G401 (cell line): ENCODE results near the gene SETD6. TPM values are rescaled to one million over a fixed set of nuclear protein-coding genes. Genes with fewer than 3 reads are reported as not detected.

Experiments
- DNase-seq: peaks from one replicate; pipeline ENCODE4 v3.0.0-alpha.2; 2015; ENCODE audit warnings: low spot score
- in situ Hi-C: cut with HindIII; loops from 2 replicates; pipeline ENCODE4 v1.10.0; 2016; ENCODE audit warnings: low sequenced_read_pairs, mixed read lengths
- total RNA-seq: library from RNA; depleted of rRNA; stranded (reverse); fragments of >200 nt; shearing (Covaris generic); gene quantifications from 2 replicates; pipeline ENCODE4 v1.2.3, GENCODE V29; 2014

SETD6 gene
- total RNA-seq, 1 experiment from 2014 or later, result 18.6 TPM

GRCh38 chr16:58506241-58507194 lies 8.8 kb upstream of the SETD6 start:
- in situ Hi-C loops, result no loop called here
- no peak for DNase-seq

DNA sequence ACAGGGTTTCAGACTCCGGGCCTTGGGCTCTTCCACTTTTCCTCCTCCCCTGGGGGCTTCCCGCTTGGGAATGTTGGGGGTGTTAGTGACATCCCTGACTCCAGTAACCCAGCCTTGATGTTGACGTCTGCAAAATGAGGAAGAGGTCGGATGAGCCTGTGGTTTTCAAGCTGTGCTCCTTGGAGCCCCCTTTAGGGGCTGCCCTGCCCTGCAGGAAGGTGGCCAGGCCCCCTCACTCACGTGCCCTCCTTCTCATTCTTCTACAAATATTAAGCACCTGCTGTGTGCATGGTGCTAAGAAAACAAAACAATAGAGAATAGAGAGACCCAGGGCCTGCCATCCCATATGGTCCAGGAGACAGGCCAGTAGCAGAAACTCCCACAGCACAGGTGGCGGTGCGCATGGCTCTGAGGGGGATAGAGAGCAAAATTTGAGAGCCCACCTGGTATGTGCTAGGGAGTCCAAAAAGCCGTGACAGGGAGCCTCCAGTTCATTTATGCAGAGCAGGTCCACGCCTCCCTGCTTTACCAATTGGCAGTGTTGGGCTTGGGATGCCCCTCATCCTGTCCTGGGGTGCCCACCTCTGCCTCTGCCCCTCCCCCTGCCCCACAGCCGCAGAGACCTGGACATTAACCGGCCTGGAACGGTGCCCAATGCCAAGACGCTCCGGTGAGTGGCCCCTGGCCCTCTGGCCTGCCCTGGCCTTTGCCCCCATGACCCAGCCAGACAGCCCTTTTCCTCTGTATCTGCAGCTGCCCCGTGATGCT lies 7.9 kb upstream of the SETD6 start:
- DNase-seq, result no peak
- in situ Hi-C loops, result no loop called here

DNA sequence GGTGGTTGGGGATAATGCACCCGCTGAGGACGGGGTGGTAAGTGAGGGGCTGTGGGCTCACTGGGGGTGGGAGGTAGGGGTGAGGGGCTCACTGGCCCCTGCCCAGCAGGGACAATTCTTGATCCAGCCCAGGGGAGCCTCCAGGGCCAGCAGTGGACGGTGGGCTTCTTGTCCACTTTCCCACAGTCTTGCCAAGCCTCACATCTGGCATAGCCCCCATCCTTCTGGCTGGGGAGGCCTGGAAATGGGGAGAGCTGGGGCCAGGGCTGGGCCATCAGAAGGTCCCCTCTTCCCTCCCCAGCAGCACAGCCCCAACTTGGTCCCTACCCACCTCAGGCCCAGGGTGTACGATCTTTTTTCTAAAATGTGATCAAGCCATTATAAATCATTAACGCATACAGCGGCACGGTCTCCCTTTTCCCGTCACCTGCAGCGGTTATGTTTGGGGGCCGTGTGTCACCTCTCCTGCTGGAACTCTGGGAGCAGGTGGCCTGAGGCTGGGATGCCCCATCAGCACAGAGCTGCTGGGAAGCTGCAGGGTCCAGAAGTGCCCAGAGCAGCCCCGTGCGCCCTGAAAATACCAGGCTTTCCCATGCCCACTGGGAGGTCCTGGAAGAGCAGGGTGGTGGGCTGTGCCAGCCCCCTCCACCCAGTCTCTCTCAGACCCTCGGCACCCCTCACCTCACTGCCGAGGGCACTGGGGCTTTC lies 7.2 kb upstream of the SETD6 start:
- in situ Hi-C loops, result no loop called here
- no peak for DNase-seq

DNA sequence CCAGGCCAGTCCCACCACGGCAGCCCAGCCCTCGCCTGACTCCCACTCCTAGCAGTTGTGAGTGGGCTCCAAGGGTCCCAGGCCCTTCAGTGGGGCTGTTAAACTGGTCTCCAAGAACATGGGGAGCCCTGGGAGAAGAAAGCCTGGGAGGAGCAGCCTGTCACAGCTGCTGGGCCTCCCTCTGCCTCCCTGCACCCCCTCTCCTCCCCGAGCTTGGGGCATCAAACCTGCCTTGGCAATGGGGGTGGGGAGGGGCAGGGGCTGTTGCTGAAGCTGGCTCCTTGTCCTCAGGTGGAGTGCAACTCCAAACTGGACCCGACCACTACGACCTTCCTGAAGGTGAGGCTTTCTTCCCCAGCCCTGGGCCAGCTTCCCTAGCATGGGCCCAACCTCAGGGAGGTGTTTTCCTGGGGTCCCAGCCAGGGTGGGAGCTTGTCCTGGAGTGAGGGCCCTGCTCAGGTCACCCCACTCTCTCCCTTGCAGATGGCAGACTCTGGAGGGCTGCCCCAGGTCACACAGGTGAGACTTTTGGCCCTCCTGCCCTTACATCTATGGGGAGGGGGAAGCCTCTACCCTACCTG lies 6.6 kb upstream of the SETD6 start:
- no peak for DNase-seq
- in situ Hi-C loops, result no loop called here

- no peak for DNase-seq
- in situ Hi-C loops, result no loop called here
These were observed 5.8 kb upstream of the SETD6 start for GRCh38 chr16:58509256-58510096.

DNA sequence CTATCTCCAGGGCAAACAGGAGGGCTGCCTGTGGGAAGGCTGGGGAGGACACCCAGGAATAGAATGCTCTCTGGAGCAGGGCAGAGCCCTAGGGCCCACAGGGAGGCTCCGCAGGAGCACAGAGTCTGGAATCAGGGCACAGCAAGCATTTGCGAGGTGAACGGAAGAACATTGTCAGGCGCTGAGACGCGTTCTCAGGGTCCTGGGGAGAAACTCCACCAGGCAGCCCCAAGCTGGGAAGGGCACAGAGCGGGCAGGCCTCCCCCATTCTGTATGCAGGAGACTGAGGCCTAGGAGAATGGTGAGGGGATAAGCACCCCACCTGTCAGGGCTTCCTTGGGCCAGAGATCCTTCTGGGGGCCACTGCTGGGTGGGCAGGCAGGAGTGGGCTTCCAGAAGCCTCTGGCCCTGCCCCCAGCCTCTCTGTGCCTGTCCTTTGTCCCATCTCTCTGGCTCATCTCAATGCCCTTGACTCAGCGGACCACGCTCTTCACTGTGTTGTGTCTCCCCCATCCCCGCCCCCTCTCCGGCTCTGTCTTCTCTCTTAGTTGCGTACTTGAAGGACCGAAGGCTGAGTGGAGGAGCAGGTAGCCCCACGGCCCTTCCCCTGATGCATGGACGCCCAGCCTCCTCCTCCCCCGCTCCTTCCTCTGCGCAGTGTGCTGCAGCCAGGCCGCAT lies 5.1 kb upstream of the SETD6 start:
- in situ Hi-C loops, result no loop called here
- no peak for DNase-seq

- DNase-seq, result no peak
- in situ Hi-C loops, result no loop called here
These were observed 4.3 kb upstream of the SETD6 start for GRCh38 chr16:58510776-58511628.

- in situ Hi-C loops, result no loop called here
- DNase-seq, result peak; percentile 68
These were observed 3.1 kb upstream of the SETD6 start for GRCh38 chr16:58511933-58512815.

- no peak for DNase-seq
- in situ Hi-C loops, result no loop called here
These were observed 1.4 kb upstream of the SETD6 start for GRCh38 chr16:58513874-58514273.

DNA sequence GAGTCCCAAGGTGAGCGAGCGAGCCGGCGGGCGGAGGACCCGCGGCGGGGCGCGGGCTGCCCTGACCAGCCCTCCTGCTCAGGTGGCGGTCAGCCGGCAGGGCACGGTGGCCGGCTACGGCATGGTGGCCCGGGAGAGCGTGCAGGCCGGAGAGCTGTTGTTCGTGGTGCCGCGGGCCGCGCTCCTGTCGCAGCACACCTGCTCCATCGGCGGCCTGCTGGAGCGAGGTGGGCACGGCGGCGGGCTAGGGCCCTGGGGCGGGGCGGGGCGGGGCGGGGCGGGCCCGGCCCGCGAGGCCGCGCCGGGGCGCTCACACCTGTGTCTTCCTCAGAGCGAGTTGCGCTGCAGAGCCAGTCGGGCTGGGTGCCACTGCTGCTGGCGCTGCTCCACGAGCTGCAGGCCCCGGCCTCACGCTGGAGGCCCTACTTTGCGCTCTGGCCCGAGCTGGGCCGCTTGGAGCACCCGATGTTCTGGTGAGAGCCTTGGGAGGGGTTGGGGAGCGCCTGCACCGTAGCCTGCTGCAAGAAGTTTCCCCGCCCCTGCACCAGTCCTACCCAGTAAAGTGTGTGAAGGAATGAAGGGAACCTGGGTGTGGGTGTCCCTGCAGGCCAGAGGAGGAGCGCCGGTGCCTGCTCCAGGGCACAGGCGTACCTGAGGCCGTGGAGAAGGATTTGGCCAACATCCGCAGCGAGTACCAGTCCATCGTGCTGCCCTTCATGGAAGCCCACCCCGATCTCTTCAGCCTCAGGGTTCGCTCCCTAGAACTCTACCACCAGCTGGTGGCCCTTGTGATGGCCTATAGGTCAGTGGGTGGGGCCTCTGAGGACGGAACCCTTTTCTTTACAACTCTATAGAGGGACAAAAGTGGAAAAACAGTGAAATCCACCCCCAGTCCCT lies 802 bp downstream of the SETD6 start:
- peak; percentile 30 for DNase-seq
- in situ Hi-C loops, result no loop called here

GRCh38 chr16:58516768-58517107 lies 1.4 kb downstream of the SETD6 start:
- in situ Hi-C loops, result no loop called here
- DNase-seq, result no peak

DNA sequence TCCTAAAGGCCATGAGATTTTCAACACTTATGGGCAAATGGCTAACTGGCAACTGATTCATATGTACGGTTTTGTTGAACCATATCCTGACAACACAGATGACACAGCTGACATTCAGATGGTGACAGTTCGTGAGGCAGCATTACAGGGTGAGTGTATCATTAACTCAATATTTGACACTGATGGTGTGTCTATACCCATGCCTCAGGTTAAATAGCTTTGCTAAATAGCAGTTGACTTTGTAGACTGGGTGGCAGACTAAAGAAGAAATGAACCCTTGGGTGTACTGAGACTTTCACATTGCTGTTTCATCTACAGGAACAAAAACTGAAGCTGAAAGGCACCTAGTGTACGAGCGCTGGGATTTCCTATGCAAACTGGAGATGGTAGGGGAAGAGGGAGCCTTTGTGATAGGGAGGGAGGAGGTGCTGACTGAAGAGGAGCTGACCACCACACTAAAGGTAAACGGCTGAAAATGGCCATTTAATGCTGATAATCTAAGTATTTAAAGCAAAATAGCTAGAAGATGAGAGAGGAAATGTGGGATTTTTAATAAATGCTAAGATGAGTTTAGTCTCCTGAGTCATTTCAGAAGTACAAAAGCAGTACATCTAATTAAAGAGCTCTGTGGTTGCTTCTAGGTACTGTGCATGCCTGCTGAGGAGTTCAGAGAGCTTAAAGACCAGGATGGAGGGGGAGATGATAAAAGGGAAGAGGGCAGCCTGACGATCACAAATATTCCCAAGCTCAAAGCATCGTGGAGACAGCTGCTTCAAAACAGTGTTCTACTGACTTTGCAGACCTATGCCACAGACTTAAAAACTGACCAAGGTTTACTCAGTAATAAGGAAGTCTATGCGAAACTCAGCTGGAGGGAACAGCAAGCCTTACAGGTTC lies 3.0 kb downstream of the SETD6 start:
- in situ Hi-C loops, result no loop called here

DNA sequence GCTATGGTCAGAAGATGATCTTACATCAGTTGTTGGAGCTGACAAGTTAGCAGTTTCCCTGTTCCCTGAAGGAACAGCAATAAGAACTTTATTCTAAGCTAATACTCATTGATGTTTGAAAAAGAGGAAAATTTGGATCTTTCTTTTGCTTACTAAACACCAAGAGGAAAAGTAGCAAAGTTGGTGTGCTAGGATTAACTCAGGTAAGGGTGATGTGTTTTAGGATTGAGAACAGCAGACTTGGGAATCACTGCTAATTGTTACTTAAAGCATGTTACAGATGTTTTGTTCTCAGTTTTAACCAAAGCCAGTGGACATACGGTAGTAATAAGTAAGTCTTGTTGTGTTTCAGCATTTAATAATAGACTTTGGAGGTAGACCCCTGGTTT lies 3.7 kb downstream of the SETD6 start:
- in situ Hi-C loops, result no loop called here
- DNase-seq, result no peak

More for the DNA sequence above, 3.0 kb downstream of the SETD6 start:
- no peak for DNase-seq

- in situ Hi-C loops, result no loop called here
- no peak for DNase-seq
These were observed 4.4 kb downstream of the SETD6 start for GRCh38 chr16:58519707-58520106.
